NB4 (cell line): Measurements from ENCODE around the gene APOBEC3C.
A peak's percentile ranks its signal among the peaks of the same experiment; 100 is the strongest.
"Not testable (repeated sequence)": the region's sequence is repeated elsewhere in the genome, so short reads cannot be mapped to it uniquely, and the experiment has no call there.

Experiments
- DNase-seq: peaks from one replicate; pipeline ENCODE4 v3.0.0; 2010; ENCODE audit warnings: low read depth
- H3K4me3 ChIP-seq: one replicate; pipeline ENCODE4 v1.5.1; 2011; ENCODE audit warnings: mild to moderate bottlenecking, low read depth, low read length, moderate library complexity
- MYC ChIP-seq: IDR thresholded peaks from 2 replicates; pipeline ENCODE4 v1.6.1; 2011; ENCODE audit warnings: low read depth, low read length
- POLR2A ChIP-seq: IDR thresholded peaks from 2 replicates; pipeline ENCODE4 v1.6.1; 2011; ENCODE audit warnings: mild to moderate bottlenecking; ENCODE audit not compliant: insufficient read length; ENCODE audit errors: extremely low read depth
- TF ChIP-seq, protein P1 (sequence below): IDR thresholded peaks from 2 replicates; pipeline ENCODE4 v1.6.1; 2011; ENCODE audit warnings: low read depth, low read length
- TF ChIP-seq, protein P2 (sequence below): IDR thresholded peaks from one replicate; pipeline ENCODE4 v1.5.1; 2012; ENCODE audit warnings: low read depth, low read length

The APOBEC3C gene

DNA sequence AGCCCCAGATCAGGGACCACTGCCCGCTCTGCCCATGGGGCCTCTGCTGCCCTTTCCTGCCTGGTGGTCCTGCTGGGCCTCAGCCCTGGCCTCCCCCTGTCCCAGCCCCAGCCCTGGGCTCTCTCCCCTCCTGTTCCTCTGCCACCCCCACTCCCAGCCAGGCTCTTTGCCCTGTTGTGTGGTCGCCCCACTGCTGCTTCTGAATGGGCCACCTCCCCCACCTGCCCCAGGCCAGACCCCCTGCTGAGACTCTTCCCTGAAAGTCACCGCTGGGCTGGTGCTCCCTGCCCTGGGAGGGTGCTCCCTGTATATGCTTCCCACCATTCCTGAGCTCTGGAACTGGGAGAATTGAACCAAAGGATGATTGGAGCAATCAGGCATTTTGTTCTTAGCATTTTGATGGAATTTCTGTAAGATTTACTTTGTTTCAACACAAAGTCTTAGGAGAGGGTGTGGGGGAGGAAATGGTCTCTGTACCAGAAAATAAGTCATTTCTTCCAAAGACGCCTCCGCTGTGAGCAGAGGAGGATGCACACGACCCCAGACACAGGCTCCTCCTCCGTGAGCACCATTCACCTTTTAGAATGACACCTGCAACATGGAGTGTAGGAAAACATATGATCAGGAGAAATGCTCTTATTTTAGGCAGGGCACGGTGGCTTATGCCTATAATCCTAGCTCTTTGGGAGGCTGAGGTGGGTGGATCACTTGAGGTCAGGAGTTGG lies 26.7 kb upstream of the APOBEC3C start:
- TF ChIP-seq MYC (no peak), POLR2A (no peak)
- TF ChIP-seq, protein P1, sequence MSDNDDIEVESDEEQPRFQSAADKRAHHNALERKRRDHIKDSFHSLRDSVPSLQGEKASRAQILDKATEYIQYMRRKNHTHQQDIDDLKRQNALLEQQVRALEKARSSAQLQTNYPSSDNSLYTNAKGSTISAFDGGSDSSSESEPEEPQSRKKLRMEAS = no peak
- TF ChIP-seq, protein P2, sequence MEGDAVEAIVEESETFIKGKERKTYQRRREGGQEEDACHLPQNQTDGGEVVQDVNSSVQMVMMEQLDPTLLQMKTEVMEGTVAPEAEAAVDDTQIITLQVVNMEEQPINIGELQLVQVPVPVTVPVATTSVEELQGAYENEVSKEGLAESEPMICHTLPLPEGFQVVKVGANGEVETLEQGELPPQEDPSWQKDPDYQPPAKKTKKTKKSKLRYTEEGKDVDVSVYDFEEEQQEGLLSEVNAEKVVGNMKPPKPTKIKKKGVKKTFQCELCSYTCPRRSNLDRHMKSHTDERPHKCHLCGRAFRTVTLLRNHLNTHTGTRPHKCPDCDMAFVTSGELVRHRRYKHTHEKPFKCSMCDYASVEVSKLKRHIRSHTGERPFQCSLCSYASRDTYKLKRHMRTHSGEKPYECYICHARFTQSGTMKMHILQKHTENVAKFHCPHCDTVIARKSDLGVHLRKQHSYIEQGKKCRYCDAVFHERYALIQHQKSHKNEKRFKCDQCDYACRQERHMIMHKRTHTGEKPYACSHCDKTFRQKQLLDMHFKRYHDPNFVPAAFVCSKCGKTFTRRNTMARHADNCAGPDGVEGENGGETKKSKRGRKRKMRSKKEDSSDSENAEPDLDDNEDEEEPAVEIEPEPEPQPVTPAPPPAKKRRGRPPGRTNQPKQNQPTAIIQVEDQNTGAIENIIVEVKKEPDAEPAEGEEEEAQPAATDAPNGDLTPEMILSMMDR = no peak
- no peak for DNase-seq
- no peak overlapping the region for H3K4me3 ChIP-seq

DNA sequence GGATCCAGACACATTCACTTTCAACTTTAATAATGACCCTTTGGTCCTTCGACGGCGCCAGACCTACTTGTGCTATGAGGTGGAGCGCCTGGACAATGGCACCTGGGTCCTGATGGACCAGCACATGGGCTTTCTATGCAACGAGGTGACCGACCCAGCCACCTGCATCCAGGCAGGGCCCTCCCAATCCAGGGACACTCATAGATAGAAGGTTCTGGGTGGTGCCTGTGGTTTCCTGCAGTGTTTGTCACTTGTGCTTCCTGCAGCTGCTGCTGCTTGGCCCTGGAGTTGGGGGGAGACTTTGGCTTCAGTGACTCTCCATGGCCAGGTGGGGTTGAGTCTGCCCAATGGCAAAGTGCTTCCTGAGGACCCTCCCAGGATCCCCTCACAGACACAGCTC lies 24.6 kb upstream of the APOBEC3C start:
- no peak overlapping the region for H3K4me3 ChIP-seq
- no peak for DNase-seq
- TF ChIP-seq, protein P1 = no peak
- TF ChIP-seq MYC = no peak
- TF ChIP-seq, protein P2 = no peak
- TF ChIP-seq POLR2A = no peak

DNA sequence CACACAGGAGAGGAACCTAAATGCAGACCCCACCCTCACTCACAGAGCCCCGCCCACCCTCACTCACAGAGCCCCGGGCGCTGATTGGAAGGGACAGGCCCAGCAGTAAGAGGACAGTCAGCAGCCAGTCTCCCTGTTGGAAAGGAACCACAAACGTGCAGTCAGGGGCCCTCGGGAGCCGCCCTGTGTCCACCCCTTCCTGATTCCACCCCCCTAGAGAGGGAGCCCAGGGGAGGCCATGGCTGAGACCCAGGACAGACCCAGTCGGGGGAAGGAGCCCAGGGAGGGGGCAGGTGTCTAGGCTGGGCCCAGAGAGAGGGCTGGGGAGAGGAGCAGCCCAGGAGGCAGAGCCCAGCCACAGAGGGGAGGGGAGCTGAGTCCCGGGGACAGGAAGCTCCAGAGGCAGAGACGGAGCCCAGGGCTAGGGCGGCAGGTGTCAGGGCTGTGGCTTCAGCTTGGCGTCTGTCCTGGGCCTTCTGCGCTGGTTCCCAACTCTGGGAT lies 21.1 kb upstream of the APOBEC3C start:
- H3K4me3 ChIP-seq, DNase-seq: not testable (repeated sequence)

DNA sequence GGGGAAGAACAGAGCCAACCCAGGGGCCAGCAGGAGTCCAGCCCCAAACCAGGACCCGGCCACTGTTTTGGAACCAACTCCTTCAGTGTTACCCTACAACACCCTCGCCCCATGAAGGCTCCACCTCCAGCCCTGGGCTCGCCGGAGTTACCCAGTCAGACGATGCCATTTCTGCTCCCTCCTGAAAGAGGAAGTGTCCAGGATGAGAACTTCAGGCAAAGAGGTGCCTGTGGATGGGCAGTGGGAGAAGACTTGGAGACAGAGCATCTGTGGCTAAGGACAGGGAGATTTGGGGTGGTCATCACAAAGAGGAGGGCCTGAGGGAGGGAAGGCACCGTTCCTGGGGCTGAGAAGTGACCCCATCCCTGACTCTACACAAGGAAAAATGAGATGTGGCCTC lies 18.0 kb upstream of the APOBEC3C start:
- no peak overlapping the region for H3K4me3 ChIP-seq
- TF ChIP-seq, protein P1 = no peak
- TF ChIP-seq, protein P2 = no peak
- no peak for TF ChIP-seq MYC
- no peak for TF ChIP-seq POLR2A
- DNase-seq = no peak

DNA sequence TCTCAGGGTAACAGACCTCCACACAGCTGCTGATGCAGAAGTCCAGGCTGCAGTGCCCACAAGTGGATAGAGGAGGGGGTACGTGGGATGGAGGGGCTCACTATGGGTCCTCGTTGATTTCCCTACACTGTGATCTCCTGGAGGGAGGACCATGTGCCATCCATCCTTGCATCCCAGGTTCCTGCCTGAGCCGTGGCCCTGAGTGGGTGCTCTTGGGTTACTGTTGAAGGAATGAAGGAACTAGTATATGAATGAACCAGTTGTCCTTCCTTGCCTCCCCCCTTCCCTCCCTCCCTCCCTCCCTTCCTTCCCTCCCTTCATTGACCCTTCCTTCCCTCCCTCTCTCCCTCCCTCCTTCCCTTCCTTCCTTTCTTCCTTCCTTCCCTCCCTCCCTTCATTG lies 16.5 kb upstream of the APOBEC3C start:
- TF ChIP-seq MYC (no peak), POLR2A (no peak)
- TF ChIP-seq, protein P1 = no peak
- no peak overlapping the region for H3K4me3 ChIP-seq
- DNase-seq = no peak

DNA sequence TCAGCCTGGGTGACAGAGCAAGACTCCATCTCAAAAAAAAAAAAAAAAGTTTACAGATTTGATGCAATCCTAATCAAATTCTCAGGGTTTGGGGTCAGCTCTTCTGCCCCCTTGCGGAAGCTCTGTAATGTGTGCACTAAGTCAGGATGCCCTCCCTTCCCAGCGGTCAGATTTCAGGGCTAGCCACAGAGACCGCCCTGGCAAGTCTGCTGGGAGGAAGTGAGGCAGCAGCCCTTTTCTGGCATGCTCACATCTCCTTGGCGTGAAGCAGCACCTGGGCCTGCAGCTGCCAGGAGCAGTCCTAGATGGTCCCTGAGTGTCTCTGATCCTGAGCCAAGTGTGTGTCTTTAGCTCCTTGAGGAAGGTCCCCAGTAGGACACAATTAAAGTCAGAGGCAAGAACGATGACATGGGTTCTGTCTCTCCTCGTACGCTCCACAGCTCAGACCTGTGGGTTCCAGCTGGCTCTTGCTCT lies 10.9 kb upstream of the APOBEC3C start:
- no peak overlapping the region for H3K4me3 ChIP-seq
- TF ChIP-seq, protein P1 = no peak
- TF ChIP-seq, protein P2 = peak; percentile 72
- peak; percentile 91 for DNase-seq
